HuH-7 (cell line): Measurements from ENCODE around the gene SLC25A24.
"Not testable (repeated sequence)": the region's sequence is repeated elsewhere in the genome, so short reads cannot be mapped to it uniquely, and the experiment has no call there.

ENCODE experiments used
- DNase-seq: peaks from one replicate; pipeline ENCODE4 v3.0.0; 2011; ENCODE audit warnings: low spot score

The SLC25A24 gene

DNA sequence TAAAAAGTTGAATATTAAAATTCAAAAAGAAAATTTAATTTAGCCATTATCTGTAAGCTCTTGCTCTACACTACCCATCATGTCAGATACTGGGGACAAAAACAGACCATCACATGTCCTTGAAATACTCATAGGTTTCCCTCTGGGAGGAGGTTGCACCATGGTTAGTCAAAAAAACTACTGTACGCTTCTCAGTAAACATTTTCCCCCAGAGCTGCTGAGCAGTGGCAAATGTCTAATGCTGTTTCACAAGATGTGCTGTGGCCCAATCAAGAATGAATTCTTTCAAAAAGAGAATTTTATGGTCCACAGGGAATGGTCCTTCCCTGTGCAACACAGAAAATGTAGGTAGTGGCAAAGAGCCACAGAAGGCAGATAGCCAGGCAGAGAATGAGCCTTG lies 6.1 kb downstream of the SLC25A24 start:
- no peak for DNase-seq

DNA sequence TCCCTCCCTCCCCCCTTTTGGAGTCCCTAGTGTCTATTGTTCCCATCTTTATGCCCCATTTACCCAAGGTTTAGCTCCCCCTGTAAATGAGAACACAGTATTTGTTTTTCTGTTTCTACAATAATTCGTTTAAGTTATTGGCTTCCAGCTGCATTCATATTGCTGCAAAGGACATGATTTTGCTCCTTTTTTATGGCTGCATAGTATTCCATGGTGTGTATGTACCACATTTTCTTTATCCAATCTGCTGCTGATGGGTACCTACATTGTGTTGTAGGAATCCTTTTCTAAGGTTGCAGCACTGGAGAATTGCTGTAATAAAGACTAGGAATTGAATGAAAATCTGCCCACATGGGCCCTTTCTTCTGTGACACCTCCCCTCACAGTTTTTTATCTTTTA lies 6.8 kb downstream of the SLC25A24 start:
- DNase-seq: no peak

DNA sequence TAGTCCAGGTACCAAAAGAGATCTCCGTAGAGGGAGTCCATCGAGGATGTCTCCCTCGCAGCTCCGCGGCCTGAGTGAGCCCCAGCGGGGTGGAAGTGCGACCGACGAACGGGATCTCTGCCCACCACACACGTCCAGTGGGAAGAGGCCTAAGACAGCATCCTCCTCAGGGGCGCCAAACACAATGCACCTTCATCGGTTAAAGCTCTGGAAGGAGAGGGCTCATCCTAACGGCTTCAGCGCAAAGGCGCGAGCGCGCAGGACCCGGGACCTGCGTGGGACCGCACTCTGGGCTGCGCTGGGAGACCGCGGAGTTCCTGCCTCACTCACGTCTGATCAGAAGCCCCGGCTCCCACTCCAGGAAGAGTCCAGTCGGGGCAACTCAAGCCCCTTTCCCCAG lies 7.6 kb downstream of the SLC25A24 start:
- DNase-seq: no peak

DNA sequence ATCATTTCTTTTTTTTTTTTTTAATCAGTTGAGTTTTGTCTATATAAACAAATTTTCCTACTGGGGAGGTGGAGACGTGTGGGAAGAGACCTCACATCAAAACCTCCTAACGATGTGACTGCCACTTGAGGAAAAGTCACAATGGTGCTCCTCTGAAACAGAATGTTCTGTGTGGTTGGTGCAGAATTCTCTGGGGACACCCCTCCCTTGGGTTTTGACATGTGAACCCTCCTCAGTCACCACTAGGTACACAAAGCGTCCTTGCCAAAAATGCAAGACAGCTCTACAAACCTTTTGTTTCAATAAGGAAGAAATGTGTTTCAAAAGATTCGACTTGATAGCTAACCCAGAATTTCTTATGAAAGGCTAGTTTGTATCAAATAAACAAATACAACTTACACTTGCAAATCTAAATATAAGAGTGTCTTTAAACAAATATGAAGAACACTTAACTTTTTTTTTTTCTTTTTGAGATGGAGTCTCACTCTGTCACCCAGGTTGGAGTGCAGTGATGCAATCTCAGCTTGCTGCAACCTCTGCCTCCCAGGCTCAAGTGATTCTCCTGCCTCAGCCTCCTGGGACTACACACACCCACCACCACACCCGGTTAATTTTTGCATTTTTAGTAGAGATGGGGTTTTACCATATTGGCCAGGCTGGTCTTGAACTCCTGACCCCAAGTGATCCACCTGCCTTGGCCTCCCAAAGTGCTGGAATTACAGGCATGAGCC lies 9.3 kb downstream of the SLC25A24 start:
- DNase-seq: no peak

DNA sequence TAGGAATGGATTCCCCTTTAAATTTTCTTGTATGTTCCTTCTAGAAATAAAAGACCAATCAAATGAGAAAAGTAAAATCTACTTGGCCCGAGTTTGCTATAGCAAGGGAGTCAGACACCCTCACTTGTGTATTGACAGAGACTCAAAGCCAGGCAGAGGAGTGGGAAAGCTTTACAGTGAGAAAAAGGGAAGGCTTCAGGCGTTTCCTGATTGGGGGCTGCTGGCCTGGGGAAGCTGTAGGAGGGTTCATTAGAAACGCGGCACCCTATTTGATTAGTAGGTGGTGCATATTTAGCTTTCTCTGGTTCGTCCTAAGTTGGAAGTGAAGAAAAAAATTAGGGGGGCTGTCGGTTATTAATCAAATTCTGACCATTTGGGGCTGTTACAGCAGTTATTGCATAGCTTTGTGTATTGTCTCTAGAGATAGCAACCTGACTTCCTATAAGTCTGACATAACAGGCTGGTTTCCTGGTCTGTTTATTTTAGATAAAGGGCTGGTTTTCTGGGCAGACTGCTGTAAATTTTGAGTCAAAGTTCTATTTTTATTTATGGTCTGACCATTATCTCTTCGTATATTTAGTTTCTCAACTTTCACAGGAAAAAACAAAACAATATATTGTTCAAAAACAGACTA lies 10.0 kb downstream of the SLC25A24 start:
- no peak for DNase-seq

DNA sequence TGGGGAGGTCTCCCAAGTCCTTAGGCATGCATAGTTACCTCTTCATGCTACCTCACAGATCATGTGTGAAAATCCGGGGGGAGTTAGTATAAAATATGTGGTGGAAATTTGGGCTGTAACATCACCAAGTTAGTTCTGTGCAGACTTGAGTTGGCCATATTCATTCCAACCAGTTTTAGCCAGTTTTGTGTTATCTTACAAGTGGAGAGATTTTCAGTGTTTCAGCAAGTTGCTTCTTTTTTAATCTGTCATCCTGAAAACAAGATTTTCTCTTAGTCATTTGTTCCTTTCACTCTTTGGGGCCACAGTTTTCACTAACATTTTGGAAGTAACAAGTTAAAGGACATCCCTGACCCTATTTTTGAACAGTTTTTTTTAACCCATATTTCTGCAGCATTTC lies 11.3 kb downstream of the SLC25A24 start:
- no peak for DNase-seq

DNA sequence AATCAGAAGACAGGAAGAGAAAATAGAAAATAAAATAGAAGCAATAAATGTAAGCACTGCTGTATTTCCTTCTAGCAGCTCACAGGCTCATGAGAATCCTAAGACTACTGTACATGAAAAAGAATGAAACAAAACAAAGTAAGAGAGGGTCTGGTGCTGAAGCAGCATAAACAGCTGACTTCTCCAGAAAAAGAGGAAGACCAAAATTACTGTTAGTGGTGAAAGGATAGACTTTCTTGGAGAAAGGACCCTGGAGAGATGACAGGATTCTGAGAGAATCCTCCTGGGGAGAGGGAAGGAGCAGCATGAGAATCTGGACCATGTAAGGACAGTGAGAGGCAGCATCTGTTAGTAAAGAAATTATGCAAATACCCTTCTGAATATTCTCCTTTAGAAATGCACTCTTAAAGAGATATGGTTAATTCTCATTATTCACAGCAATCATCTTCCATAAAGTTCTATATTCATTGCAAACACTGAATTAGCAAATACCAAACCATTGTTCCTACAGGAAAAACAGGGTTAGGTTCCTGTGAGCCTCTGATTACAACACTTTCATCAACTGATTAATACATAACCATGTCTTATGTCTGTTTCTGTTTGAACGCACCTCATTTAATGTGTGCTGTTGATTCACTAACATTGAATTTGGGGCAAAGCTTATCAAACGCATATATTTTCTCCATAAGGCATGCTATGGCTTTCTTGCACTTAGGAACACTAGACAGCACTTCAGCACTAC lies 17.0 kb downstream of the SLC25A24 start:
- DNase-seq: no peak

DNA sequence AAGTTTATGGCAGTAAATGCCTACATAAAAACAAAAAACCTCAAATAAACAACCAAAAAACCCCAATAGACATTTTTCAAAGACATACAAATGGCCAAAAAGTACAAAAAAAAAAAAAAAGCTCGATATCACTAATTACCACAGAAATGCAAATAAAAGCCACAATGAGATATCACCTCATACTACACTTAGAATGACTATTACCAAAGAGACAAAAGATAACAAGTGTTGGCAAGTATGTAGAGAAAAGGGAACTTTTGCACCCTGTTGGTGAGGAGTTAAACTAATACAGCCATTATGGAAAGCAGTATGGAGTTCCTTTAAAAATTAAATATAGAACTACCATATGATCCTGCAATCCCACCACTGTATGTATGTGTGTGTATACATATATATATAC lies 21.1 kb downstream of the SLC25A24 start:
- DNase-seq: no peak

DNA sequence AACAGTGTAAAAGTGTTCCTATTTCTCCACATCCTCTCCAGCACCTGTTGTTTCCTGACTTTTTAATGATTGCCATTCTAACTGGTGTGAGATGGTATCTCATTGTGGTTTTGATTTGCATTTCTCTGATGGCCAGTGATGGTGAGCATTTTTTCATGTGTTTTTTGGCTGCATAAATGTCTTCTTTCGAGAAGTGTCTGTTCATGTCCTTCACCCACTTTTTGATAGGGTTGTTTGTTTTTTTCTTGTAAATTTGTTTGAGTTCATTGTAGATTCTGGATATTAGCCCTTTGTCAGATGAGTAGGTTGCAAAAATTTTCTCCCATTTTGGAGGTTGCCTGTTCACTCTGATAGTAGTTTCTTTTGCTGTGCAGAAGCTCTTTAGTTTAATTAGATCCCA lies 37.7 kb downstream of the SLC25A24 start:
- not testable (repeated sequence) for DNase-seq

DNA sequence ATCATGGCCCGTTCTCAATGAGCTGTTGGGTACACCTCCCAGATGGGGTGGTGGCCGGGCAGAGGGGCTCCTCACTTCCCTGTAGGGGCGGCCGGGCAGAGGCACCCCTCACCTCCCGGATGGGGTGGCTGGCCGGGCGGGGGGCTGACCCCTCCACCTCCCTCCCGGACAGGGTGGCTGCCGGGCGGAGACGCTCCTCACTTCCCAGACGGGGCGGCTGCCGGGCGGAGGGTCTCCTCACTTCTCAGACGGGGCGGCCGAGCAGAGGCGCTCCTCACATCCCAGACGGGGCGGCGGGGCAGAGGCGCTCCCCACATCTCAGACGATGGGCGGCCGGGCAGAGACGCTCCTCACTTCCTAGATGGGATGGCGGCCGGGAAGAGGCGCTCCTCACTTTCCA lies 40.2 kb downstream of the SLC25A24 start:
- DNase-seq: not testable (repeated sequence)

DNA sequence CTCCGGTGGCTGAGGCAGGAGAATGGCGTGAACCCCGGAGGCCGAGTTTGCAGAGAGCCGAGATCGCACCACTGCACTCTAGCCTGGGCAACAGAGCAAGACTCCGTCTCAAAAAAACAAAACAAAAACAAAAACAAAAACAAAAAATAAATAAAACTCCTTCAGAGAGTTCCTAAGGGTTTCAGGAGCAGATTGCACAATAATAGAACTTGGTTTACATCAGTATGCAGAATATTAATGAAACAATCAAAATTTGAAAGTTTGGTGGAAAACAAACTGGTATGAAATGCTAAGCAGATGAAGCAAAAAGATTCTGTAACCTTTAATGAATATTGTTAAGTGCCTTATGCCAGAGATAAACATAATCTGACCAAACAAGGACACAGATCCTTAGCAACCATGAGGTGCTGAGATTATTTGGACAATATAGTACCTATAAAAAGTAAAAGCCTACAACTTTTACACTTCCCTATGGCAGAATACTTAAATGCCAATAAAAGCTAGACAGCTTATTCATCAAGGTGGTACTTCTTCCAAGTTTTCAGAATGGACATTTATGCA lies 41.2 kb downstream of the SLC25A24 start:
- no peak for DNase-seq

DNA sequence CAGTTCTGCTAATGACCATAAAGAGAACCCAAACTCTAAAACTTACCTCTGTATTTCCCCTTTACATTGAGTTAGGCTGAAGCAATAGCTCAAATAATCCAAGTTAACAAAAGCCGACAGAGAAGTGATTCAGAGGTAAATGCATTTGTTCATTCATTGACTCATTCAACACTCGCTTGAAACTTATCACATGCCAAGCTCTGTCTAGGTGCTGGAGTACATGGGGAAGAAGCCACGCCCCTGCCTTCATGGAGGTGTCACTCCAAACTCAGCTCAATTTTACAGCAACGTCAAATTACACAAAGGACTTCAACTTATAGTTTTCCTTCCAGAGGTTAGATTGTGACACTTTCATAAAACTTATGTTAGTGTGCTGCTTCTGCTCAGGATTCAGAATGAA lies 45.8 kb downstream of the SLC25A24 start:
- DNase-seq: no peak

DNA sequence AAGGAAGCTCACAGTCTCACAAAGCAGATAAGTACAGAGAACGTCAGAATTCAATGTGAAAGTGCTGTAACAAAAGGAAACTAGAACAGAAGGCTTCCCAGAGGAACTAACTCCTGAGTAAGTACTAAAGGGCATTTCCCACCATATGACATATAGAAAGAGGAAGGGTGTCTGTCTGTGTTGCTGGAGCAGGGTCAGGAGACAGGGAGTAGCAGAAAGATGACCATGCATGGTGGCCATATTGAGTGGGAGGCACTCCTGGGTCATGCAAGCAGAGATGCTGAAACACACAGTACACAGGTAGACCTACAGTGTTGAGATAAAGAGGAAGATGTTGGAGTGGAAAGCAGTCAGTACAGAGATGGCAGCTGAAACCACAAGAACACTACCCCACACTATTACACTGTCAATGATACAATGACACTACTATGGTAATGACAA lies 47.3 kb downstream of the SLC25A24 start:
- no peak for DNase-seq

DNA sequence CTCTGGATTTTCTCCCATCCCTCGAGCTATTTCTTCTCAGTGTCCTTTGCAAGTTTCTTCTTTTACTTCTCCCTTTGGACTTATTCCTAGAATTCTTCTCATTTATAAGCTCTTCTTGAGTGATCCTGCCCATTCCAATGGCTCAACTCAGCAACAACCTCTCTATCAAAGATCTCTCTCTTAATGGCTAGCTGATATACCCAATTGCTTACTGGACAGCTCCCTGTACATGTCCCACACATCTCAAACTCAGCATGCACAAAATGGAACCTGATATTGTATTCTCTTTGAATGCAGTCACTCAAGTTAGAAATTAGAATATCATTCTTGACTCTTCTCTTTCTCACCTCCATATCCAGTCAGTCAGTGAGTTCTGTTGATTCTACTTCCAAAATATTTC lies 48.6 kb downstream of the SLC25A24 start:
- DNase-seq: no peak

DNA sequence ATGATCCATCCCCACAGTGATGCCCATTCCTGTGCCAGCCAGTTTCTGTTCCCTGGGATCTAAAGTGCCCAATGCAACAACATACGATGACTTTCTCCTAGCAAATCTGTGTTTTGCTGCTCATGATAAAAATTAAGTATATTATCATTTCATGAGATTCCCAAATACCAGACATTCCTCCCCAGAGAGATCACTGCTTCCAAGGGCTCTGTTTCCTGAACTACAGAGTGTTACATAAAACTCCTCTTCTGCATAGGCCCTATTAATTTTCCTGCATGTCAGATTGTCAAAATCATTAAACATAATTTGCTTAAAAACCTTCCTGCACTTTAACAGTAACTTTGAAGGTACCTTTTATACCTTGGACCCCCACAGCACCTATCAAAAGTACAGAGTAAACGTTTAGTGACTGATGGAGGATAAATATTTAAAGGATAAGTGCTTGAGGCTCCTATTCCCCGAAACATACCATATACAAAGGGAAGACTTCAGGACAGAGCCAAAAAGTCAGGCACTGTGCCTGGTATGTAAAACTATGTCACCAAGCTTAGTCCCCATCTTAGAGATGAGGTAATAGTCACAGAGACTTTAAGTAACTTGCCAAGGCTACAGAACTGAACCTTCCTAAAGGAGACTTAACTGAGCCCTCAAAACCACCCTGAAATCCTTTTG lies 50.2 kb downstream of the SLC25A24 start:
- no peak for DNase-seq

DNA sequence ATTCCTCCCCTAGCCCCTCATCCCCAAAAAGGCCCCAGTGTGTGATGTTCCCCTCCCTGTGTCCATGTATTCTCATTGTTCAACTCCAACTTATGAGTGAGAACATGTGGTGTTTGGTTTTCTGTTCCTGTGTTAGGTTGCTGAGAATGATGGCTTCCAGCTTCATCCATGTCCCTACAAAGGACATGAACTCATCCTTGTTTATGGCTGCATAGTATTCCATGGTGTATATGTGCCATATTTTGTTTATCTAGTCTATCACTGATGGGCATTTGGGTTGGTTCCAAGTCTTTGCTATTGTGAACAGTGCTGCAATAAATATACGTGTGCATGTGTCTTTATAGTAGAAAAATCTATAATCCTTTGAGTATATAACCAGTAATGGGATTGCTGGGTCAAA lies 55.6 kb downstream of the SLC25A24 start:
- not testable (repeated sequence) for DNase-seq

DNA sequence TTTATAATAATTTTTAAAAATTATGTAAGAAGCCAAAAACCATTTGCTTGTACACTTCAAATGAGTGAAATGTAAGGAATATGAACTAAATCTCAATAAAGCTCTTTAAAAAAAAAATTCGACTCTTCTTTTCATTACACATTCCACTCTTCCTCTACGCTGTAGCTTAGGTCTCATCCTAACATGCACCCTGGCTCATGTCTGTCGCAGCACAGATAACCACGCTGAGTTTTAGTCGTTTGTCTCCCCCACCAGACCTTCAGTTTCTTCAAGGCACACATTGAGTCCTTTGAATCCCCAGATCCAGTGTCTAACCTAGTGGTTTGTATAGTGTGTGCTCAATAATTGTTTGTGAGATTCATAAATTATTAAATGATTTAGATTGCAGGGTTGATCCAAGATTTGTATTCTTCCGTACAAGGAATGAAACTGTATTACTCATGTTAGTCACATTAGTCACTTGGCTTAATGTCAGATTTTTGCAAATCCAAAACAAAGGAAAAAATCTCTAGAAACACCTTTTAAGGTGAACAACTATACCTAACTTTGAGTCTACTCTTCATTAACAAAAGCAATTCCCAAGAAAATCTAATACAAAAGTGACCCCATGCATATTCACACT lies 57.3 kb downstream of the SLC25A24 start:
- DNase-seq: no peak

DNA sequence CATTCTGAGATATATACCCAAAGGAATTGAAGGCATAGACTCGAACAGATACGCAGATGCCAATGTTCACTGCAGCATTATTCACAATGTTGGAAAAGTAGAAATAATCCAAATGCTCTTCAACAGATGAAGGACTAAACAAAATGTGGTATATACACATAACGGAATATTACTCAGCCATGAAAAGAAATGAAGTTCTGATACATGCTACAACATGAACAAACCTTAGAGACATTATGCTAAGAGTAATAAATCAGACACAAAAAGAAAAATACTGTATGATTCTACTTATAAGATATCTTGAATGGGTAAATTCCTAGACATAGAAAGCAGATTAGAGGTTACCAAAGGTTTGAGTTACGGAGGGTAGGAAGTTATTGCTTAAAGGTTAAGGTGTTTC lies 57.9 kb downstream of the SLC25A24 start:
- DNase-seq: no peak

DNA sequence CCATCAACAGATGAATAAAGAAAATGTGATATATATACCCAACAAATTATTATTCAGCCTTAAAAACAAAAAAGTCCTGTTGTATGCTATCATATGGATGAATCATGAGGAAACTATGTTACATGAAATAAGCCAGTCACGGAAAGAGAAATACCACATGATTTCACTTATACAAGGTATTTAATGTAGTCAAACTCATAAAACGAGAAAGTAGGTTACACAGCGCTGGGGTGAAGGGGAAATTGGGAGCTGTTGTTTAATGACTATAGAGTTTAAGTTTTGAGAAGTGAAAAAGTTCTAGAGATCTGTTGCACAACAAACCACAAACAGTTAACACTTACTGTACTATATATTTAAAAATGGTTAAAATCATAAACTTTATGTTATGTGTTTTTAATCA lies 58.5 kb downstream of the SLC25A24 start:
- DNase-seq: no peak

DNA sequence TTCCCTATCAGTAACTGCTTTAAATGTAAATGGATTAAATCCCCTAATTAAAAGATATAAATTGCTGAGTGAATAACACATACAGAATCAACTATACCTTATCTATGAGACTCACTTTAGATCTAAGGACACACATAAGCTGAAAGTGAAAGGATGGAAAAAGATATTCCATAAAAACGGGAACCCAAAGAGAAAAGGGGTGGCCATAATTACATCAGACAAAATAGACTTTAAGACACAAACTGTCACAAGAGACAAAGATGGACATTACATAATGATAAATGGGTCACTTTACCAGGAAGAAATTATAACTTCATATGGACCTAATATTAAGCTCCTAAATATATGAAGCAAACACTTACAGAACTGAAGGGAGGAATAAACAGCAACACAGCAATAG lies 59.2 kb downstream of the SLC25A24 start:
- no peak for DNase-seq

DNA sequence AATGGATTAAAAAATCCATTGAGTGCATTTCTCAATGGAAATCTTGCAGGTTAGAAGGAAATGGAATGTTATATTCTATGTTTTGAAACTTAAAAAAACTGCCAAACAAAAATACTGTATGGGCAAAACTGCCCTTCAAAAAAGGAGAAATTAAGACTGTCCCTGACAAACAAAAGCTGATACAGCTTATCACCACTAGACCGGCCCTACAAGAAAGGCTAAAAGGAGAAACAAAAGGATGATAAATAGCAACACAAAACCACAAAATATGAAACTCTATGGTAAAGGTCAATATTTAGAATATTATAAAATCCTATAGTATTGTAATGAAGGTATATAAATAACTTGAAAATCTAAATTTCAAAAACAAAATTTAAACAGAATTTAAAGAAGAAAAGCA lies 60.0 kb downstream of the SLC25A24 start:
- no peak for DNase-seq

DNA sequence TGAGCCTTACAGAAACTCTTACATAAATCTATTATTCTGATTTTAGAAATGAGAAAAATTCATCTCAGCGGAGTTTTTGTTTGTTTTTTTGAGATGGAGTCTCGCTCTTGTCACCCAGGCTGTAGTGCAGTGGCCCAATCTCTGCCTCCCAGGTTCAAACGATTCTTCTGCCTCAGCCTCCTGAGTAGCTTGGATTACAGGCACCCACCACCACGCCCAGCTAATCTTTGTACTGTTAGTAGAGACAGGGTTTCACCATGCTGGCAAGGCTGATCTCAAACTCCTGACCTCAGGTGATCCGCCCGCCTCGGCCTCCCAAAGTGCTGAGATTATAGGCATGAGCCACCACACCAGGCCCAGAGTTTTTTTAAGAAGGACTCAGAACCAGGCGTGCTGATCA lies 60.6 kb downstream of the SLC25A24 start:
- DNase-seq: not testable (repeated sequence)
